Pancreas (tissue), 10 donors: ENCODE data around the gene CCDC134. TPM values are rescaled to one million over a fixed set of nuclear protein-coding genes. Genes with fewer than 3 reads are reported as not detected.
"Not testable (repeated sequence)": the region's sequence is repeated elsewhere in the genome, so short reads cannot be mapped to it uniquely, and the experiment has no call there.

Experiments used
- ATAC-seq, 4 donors: fragments of 200-7000 bp; cut with Tn5 transposase; one replicate each; pipeline versions ENCODE4 v1.8.0 to v1.9.1; 2020; ENCODE audit warnings: mild to moderate bottlenecking in 4 of 4, moderate library complexity in 4 of 4
- DNase-seq, 6 donors: peaks; one replicate each; pipeline ENCODE4 v3.0.0-alpha.2; 2020
- FAIRE-seq: peaks from 2 replicates; lab custom pipeline; 2012; peaks lifted over from hg19 to GRCh38; lab: Jason Lieb, UNC
- H3K27ac ChIP-seq, 4 donors: fragments of 200-600 bp; sonication (generic); 1 replicate in 3 of 4; 2 replicates in 1 of 4; pipeline versions ENCODE4 v1.5.0 to v1.8.0; 2020
- H3K27me3 ChIP-seq, 4 donors: fragments of 200-600 bp; one replicate each; pipeline ENCODE4 v1.8.0; 2021
- H3K36me3 ChIP-seq, 3 donors: fragments of 200-600 bp; sonication (generic) in 1 of 3; one replicate each; pipeline versions ENCODE4 v1.5.0 to v1.8.0; 2020 to 2021
- H3K4me1 ChIP-seq, 3 donors: fragments of 200-600 bp; one replicate each; pipeline ENCODE4 v1.8.0; 2021
- H3K4me3 ChIP-seq, 4 donors: fragments of 200-600 bp; sonication (generic) in 2 of 4; one replicate each; pipeline versions ENCODE4 v1.5.0 to v1.8.0; 2020 to 2021
- H3K9me3 ChIP-seq, 4 donors: fragments of 200-600 bp; one replicate each; pipeline ENCODE4 v1.8.0; 2021
- CTCF ChIP-seq, 4 donors: fragments of 200-600 bp; sonication (generic) in 3 of 4; IDR thresholded peaks; one replicate each; pipeline versions ENCODE4 v1.5.0 to v1.8.0; 2021; ENCODE audit warnings: antibody characterized with exemption in 4 of 4
- WGBS, 2 donors: extraction: QIAGEN DNeasy Blood & Tissue Kit; methylation state at CpG; one replicate each; pipeline ENCODE4 v1.1.7; 2013; 5-methylcytosine and 5-hydroxymethylcytosine counted together
- intact Hi-C, 3 donors: fragments of 100-400 bp; cut with DNase I; formaldehyde crosslinking; loops; one replicate each; pipeline versions ENCODE4 v1.11.1 to v1.14.2; 2022
- polyA plus RNA-seq, 2 donors: library from polyadenylated mRNA; stranded (reverse); fragments of 200-250 nt; gene quantifications; one replicate each; pipeline ENCODE4 v1.2.3, GENCODE V29; 2013
- total RNA-seq, 6 donors: library from RNA; stranded (reverse); fragmentation: NEBNext Ultra II Directional in 4 of 6; extraction: Animal tissue kit (Norgen Biotek cat#: 25700) in 4 of 6; gene quantifications; one replicate each; pipeline versions ENCODE4 v1.2.1 to v1.2.4, GENCODE V29; 2021 to 2023
- donor health status: healthy with polysubstance abuse.
- donor health status: DM: no; HTN: no; CAD: no; lungs with moderate emphysema.
- donor health status: DM: no; HTN: no; CAD: no.
- donor health status: control.
- donor health status: control.
- donor health status: Bipolar disorder and iron deficiency.
- donor health status: DM: yes; HTN: yes; CAD: no.
- donor health status: DM: no; HTN: no; CAD: no.
- donor health status: DM: no; HTN: no; CAD: no.
- donor health status: DM: yes; HTN: yes; CAD: no.

CCDC134 gene
- total and polyA plus RNA-seq, 8 donors: 1.9 to 7.6 (median 4.2) TPM

GRCh38 chr22:41868556-41868955 is 68.1 kb downstream of the CCDC134 start:
- no peak for ATAC-seq
- no peaks in the 10 kb centered on the region for H3K27me3 ChIP-seq
- no peak overlapping the region for H3K27ac ChIP-seq
- no peaks in the 10 kb centered on the region for H3K9me3 ChIP-seq
- H3K36me3 ChIP-seq: peaks cover 0 to 40% (median 4%) of the 10 kb centered on the region in 3 donors
- TF ChIP-seq CTCF (IDR thresholded peaks at IDR 0.05): no peak
- no peak for DNase-seq
- H3K4me3 ChIP-seq: no peak overlapping the region
- no peaks in the 10 kb centered on the region for H3K4me1 ChIP-seq
- intact Hi-C loops: no loop called here
- 91 to 96% methylated on average over 10 of the region's 10 CpGs for WGBS, 2 donors
- FAIRE-seq: no peak

- not testable (repeated sequence) for ATAC-seq
- WGBS, 2 donors: 92 to 100% methylated on average over 1 of the region's 1 CpG
- peaks cover 0 to 53% (median 7%) of the 10 kb centered on the region in 3 donors for H3K36me3 ChIP-seq
These were observed 69.6 kb downstream of the CCDC134 start for GRCh38 chr22:41870081-41870480.

GRCh38 chr22:41870786-41871185 is 70.3 kb downstream of the CCDC134 start:
- no peak for FAIRE-seq

More at GRCh38 chr22:41870081-41870480, 69.6 kb downstream of the CCDC134 start:
- H3K27ac ChIP-seq, H3K27me3 ChIP-seq, intact Hi-C loops, H3K9me3 ChIP-seq, H3K4me3 ChIP-seq, H3K4me1 ChIP-seq, DNase-seq, FAIRE-seq: not testable (repeated sequence)

GRCh38 chr22:41873391-41873790 is 72.9 kb downstream of the CCDC134 start:
- intact Hi-C loops: no loop called here
- DNase-seq: no peak
- 75 to 78% methylated on average over 5 of the region's 5 CpGs for WGBS, 2 donors
- Histone ChIP-seq H3K36me3 (peaks cover 0 to 62% (median 13%) of the 10 kb centered on the region in 3 donors), H3K4me3 (no peak overlapping the region), H3K27me3 (no peaks in the 10 kb centered on the region), H3K9me3 (no peaks in the 10 kb centered on the region), H3K4me1 (no peaks in the 10 kb centered on the region), H3K27ac (no peak overlapping the region)
- no peak for FAIRE-seq
- no peak for TF ChIP-seq CTCF (IDR thresholded peaks at IDR 0.05)
- ATAC-seq: no peak

More at GRCh38 chr22:41870786-41871185, 70.3 kb downstream of the CCDC134 start:
- DNase-seq: no peak
- WGBS, 2 donors: 79 to 85% methylated on average over 4 of the region's 4 CpGs
- intact Hi-C loops: no loop called here
- no peak for ATAC-seq
- no peak for TF ChIP-seq CTCF (IDR thresholded peaks at IDR 0.05)
- Histone ChIP-seq H3K4me1 (no peaks in the 10 kb centered on the region), H3K4me3 (no peak overlapping the region), H3K36me3 (peaks cover 0 to 59% (median 13%) of the 10 kb centered on the region in 3 donors), H3K27me3 (no peaks in the 10 kb centered on the region), H3K27ac (no peak overlapping the region), H3K9me3 (no peaks in the 10 kb centered on the region)

- DNase-seq (no peak), ATAC-seq (no peak), FAIRE-seq (no peak)
- no peak for TF ChIP-seq CTCF (IDR thresholded peaks at IDR 0.05)
- H3K27me3 ChIP-seq: no peaks in the 10 kb centered on the region
- H3K9me3 ChIP-seq: no peaks in the 10 kb centered on the region
- no peaks in the 10 kb centered on the region for H3K4me1 ChIP-seq
- no peak overlapping the region for H3K4me3 ChIP-seq
- 76 to 81% methylated on average over 2 of the region's 2 CpGs for WGBS, 2 donors
- peaks cover 0 to 55% (median 13%) of the 10 kb centered on the region in 3 donors for H3K36me3 ChIP-seq
- H3K27ac ChIP-seq: no peak overlapping the region
- intact Hi-C loops: no loop called here
These were observed 73.6 kb downstream of the CCDC134 start for GRCh38 chr22:41874090-41874489.
